HepG2 (cell line): ENCODE results near the gene RIPK1. TPM values are rescaled to one million over a fixed set of nuclear protein-coding genes. Genes with fewer than 3 reads are reported as not detected.

Source experiments
- ATAC-seq: fragments of 200-7000 bp; cut with Tn5 transposase; 3 replicates; pipeline ENCODE4 v1.9.1; 2020; ENCODE audit warnings: mild to moderate bottlenecking, moderate library complexity
- BruUV-seq: library from RNA; stranded (reverse); fragments of 400-500 nt; replicated peaks from 2 replicates; lab custom pipeline; 2021; lab: Mats Ljungman, UMichigan
- CTCF ChIA-PET: fragments of 300-600 bp; formaldehyde crosslinking; extraction: SDS; loops from one replicate; lab custom pipeline; 2021; ENCODE audit warnings: low total read pairs, inconsistent platforms, low intra/inter-chr PET ratio; lab: Yijun Ruan, JAX
- POLR2A ChIA-PET: fragments of 350-600 bp; sonication (Branson Sonifier 250); formaldehyde crosslinking; loops from one replicate; lab custom pipeline; 2020; ENCODE audit warnings: antibody characterized with exemption, inconsistent platforms; lab: Yijun Ruan, JAX
- DNase-seq: peaks from one replicate; pipeline ENCODE4 v3.0.0-alpha.2; 2015; ENCODE audit warnings: low spot score
- FAIRE-seq: peaks from 3 replicates; lab custom pipeline; 2011; peaks lifted over from hg19 to GRCh38; lab: Jason Lieb, UNC
- H2AFZ ChIP-seq: one replicate; pipeline ENCODE4 v1.6.1; 2011; ENCODE audit warnings: low read length, inconsistent platforms
- H3K27ac ChIP-seq: fragments of 300-600 bp; 3 replicates; pipeline ENCODE4 v1.8.0; 2011; ENCODE audit warnings: mixed run types, mild to moderate bottlenecking, mixed read lengths, low read length, inconsistent platforms; ENCODE audit not compliant: insufficient read depth; ENCODE audit errors: extremely low read length
- H3K27me3 ChIP-seq, 2 experiments: fragments of 200-600 bp in 1 of 2; 2 replicates in 1 of 2; 3 replicates in 1 of 2; pipeline versions ENCODE4 v1.6.0 to v1.8.0; 2011; ENCODE audit warnings: low read length in 2 of 2, mild to moderate bottlenecking in 2 of 2, moderate library complexity in 2 of 2, inconsistent platforms in 1 of 2; ENCODE audit not compliant: insufficient read depth in 2 of 2, control insufficient read depth in 1 of 2
- H3K36me3 ChIP-seq, 2 experiments: fragments of 200-600 bp in 1 of 2; replicated peaks in 1 of 2; 2 replicates in 1 of 2; 3 replicates in 1 of 2; pipeline versions ENCODE4 v1.5.1 to v1.8.0; 2011; ENCODE audit warnings: low read length in 2 of 2, inconsistent platforms in 1 of 2; ENCODE audit not compliant: insufficient read depth in 2 of 2, control insufficient read depth in 1 of 2
- H3K4me1 ChIP-seq: 2 replicates; pipeline ENCODE4 v1.5.1; 2012; ENCODE audit warnings: low read length, inconsistent platforms; ENCODE audit not compliant: insufficient read depth
- H3K4me2 ChIP-seq: 2 replicates; pipeline ENCODE4 v1.6.0; 2011; ENCODE audit warnings: low read depth, low read length, inconsistent platforms
- H3K4me3 ChIP-seq, 3 experiments: fragments of 200-600 bp in 1 of 3; sonication (generic), shearing (Covaris generic) in 1 of 3; replicated peaks in 1 of 3; 2 replicates each; pipeline ENCODE4 v1.5.1; 2011 to 2016; ENCODE audit warnings: low read length in 3 of 3, inconsistent platforms in 2 of 3, low read depth in 2 of 3, mild to moderate bottlenecking in 2 of 3, control low read depth in 1 of 3, mixed read lengths in 1 of 3; ENCODE audit not compliant: insufficient read depth in 1 of 3
- H3K79me2 ChIP-seq: one replicate; pipeline ENCODE4 v1.6.1; 2011; ENCODE audit warnings: low read length, inconsistent platforms; ENCODE audit not compliant: insufficient read depth
- H3K9ac ChIP-seq: 2 replicates; pipeline ENCODE4 v1.6.0; 2011; ENCODE audit warnings: mild to moderate bottlenecking, low read depth, low read length, inconsistent platforms; ENCODE audit not compliant: insufficient read depth
- H3K9me3 ChIP-seq: 2 replicates; pipeline ENCODE4 v1.5.1; 2012; ENCODE audit warnings: mild to moderate bottlenecking, low read length
- H4K20me1 ChIP-seq: 2 replicates; pipeline ENCODE4 v1.6.0; 2011; ENCODE audit warnings: inconsistent platforms, mild to moderate bottlenecking, low read length, moderate library complexity; ENCODE audit not compliant: insufficient read depth
- CEBPG ChIP-seq: IDR thresholded peaks from 2 replicates; pipeline ENCODE4 v1.6.1; 2016
- FOXC1 ChIP-seq: sonication (generic); formaldehyde crosslinking; IDR thresholded peaks from 2 replicates; pipeline ENCODE4 v1.8.0; 2022; ENCODE audit warnings: mild to moderate bottlenecking, missing genetic modification reagents, borderline replicate concordance
- HMGXB4 ChIP-seq, 2 experiments: sonication (generic) in 1 of 2; formaldehyde crosslinking in 1 of 2; IDR thresholded peaks; 2 replicates each; pipeline versions ENCODE4 v1.4.0 to v1.6.1; 2018 to 2020; ENCODE audit warnings: missing genetic modification reagents in 2 of 2, borderline replicate concordance in 1 of 2, low read depth in 1 of 2, mild to moderate bottlenecking in 1 of 2, missing biosample characterization in 1 of 2
- IRX3 ChIP-seq: sonication (generic); formaldehyde crosslinking; IDR thresholded peaks from 2 replicates; pipeline ENCODE4 v1.8.1; 2023; ENCODE audit warnings: mild to moderate bottlenecking, low read depth, missing genetic modification reagents, borderline replicate concordance
- KLF15 ChIP-seq: sonication (generic); formaldehyde crosslinking; IDR thresholded peaks from 2 replicates; pipeline ENCODE4 v1.8.1; 2023; ENCODE audit warnings: borderline replicate concordance, mild to moderate bottlenecking, inconsistent platforms, missing genetic modification reagents, mixed read lengths
- PRMT3 ChIP-seq: sonication (generic); formaldehyde crosslinking; IDR thresholded peaks from 2 replicates; pipeline ENCODE4 v1.8.1; 2022; ENCODE audit warnings: low read depth, mild to moderate bottlenecking, moderate library complexity, missing genetic modification reagents, borderline replicate concordance
- RFXAP ChIP-seq: sonication (generic); formaldehyde crosslinking; IDR thresholded peaks from 2 replicates; pipeline ENCODE4 v1.4.0; 2020; ENCODE audit warnings: missing genetic modification reagents, borderline replicate concordance
- SCMH1 ChIP-seq: sonication (generic); formaldehyde crosslinking; IDR thresholded peaks from 2 replicates; pipeline ENCODE4 v1.9.0; 2021; ENCODE audit warnings: missing genetic modification reagents, mild to moderate bottlenecking, borderline replicate concordance
- WIZ ChIP-seq: sonication (generic); formaldehyde crosslinking; IDR thresholded peaks from 2 replicates; pipeline ENCODE4 v1.5.1; 2020; ENCODE audit warnings: mild to moderate bottlenecking, missing genetic modification reagents
- ZBTB42 ChIP-seq: sonication (generic); formaldehyde crosslinking; IDR thresholded peaks from 2 replicates; pipeline ENCODE4 v1.5.0; 2020; ENCODE audit warnings: mild to moderate bottlenecking, missing genetic modification reagents
- ZFP62 ChIP-seq: sonication (generic); formaldehyde crosslinking; IDR thresholded peaks from 2 replicates; pipeline ENCODE4 v1.4.0; 2020; ENCODE audit warnings: missing genetic modification reagents
- ZFP82 ChIP-seq: sonication (generic); formaldehyde crosslinking; IDR thresholded peaks from 2 replicates; pipeline ENCODE4 v1.5.1; 2020; ENCODE audit warnings: mild to moderate bottlenecking, missing genetic modification reagents, borderline replicate concordance
- ZNF205 ChIP-seq: IDR thresholded peaks from 2 replicates; pipeline ENCODE4 v1.6.1; 2018; ENCODE audit warnings: missing biosample characterization, missing genetic modification reagents
- ZNF510 ChIP-seq: sonication (generic); formaldehyde crosslinking; IDR thresholded peaks from 2 replicates; pipeline ENCODE4 v1.4.0; 2020; ENCODE audit warnings: low read depth, mild to moderate bottlenecking, missing genetic modification reagents
- WGBS: methylation state at CpG from one replicate; pipeline ENCODE4 v1.1.6; 2017; ENCODE audit warnings: low lambda C conversion rate; 5-methylcytosine and 5-hydroxymethylcytosine counted together
- in situ Hi-C: cut with HindIII; loops from 2 replicates; pipeline ENCODE4 v1.10.0; 2017; ENCODE audit warnings: low pct_unique_long_range_greater_than_20kb; ENCODE audit not compliant: extremely low pct_ligation_motif_present
- intact Hi-C: fragments of 100-400 bp; cut with micrococcal nuclease; formaldehyde crosslinking; loops from one replicate; pipeline ENCODE4 v1.10.0; 2022; ENCODE audit not compliant: unreplicated experiment
- polyA plus RNA-seq, 8 experiments: library from polyadenylated mRNA; depleted of rRNA in 3 of 8; stranded (reverse) in 7 of 8; unstranded in 1 of 8; fragments of >200 nt; fragmentation: Illumina TruSeq in 4 of 8; extraction: Trizol in 4 of 8; gene quantifications; 2 replicates each; pipeline versions ENCODE4 v1.2.1 to v1.2.3, GENCODE V29; 2011 to 2016; ENCODE audit warnings: low read depth in 4 of 8, missing spikeins in 1 of 8, mixed read lengths in 1 of 8; ENCODE audit not compliant: insufficient read depth in 1 of 8
- total RNA-seq, 5 experiments: library from RNA; depleted of rRNA; stranded (reverse); fragments of >200 nt; fragmentation: Illumina TruSeq; extraction: Trizol; gene quantifications; 2 replicates each; pipeline ENCODE4 v1.2.3, GENCODE V29; 2016; ENCODE audit warnings: low read depth in 1 of 5
- TF ChIP-seq, protein P1 (sequence below): sonication (generic); formaldehyde crosslinking; IDR thresholded peaks from 2 replicates; pipeline ENCODE4 v1.4.0; 2020; ENCODE audit warnings: missing genetic modification reagents, borderline replicate concordance

The RIPK1 gene
- total and polyA plus RNA-seq, 2 of the 13 experiments (the other 11 are each of a cell fraction or from before 2014, with no cell fraction given) = 9.0 to 10.3 TPM

GRCh38 chr6:3068329-3069214 is at the start of gene RIPK1 (continued):
- TF ChIP-seq SCMH1 (no peak), KLF15 (CRISPR knock-in tag) (no peak), FOXC1 (CRISPR knock-in tag) (peak; percentile 89; the same call in 1 of the 2 replicates), ZFP62 (CRISPR knock-in tag) (no peak), RFXAP (CRISPR knock-in tag) (peak; percentile 79)
- TF ChIP-seq, protein P1, sequence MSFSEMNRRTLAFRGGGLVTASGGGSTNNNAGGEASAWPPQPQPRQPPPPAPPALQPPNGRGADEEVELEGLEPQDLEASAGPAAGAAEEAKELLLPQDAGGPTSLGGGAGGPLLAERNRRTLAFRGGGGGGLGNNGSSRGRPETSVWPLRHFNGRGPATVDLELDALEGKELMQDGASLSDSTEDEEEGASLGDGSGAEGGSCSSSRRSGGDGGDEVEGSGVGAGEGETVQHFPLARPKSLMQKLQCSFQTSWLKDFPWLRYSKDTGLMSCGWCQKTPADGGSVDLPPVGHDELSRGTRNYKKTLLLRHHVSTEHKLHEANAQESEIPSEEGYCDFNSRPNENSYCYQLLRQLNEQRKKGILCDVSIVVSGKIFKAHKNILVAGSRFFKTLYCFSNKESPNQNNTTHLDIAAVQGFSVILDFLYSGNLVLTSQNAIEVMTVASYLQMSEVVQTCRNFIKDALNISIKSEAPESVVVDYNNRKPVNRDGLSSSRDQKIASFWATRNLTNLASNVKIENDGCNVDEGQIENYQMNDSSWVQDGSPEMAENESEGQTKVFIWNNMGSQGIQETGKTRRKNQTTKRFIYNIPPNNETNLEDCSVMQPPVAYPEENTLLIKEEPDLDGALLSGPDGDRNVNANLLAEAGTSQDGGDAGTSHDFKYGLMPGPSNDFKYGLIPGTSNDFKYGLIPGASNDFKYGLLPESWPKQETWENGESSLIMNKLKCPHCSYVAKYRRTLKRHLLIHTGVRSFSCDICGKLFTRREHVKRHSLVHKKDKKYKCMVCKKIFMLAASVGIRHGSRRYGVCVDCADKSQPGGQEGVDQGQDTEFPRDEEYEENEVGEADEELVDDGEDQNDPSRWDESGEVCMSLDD (CRISPR knock-in tag) = peak; percentile 53; the same call in 1 of the 2 replicates

- H3K4me1 ChIP-seq = peaks cover 3% of the 10 kb centered on the region
- no peaks in the 10 kb centered on the region for H3K79me2 ChIP-seq
- no peak for FAIRE-seq
- no peak for ATAC-seq
- ChIA-PET CTCF (no interaction called here), POLR2A (interaction anchor here (0.8 kb wide), 1 partner anchor 34 kb away, joined by 3 read pairs; no protein-coding TSS in a partner anchor)
- WGBS = 96% methylated on average over 1 of the region's 1 CpG
- no peak overlapping the region for H2AFZ ChIP-seq
- TF ChIP-seq IRX3 (CRISPR knock-in tag) = no peak
- TF ChIP-seq ZNF510 (CRISPR knock-in tag) = no peak
- no peak for TF ChIP-seq HMGXB4 (CRISPR knock-in tag; IDR thresholded peaks at IDR 0.05; ENCODE audit: borderline replicate concordance in 1 of 2, low read depth in 1 of 2)
- no peak for TF ChIP-seq WIZ (CRISPR knock-in tag)
- TF ChIP-seq ZNF205 (CRISPR knock-in tag) = no peak
- no peak for TF ChIP-seq ZFP82 (CRISPR knock-in tag)
- TF ChIP-seq ZBTB42 = no peak
- TF ChIP-seq PRMT3 = no peak
- no peak for TF ChIP-seq CEBPG (CRISPR knock-in tag)
- no peaks in the 10 kb centered on the region for H3K9me3 ChIP-seq
- H3K27ac ChIP-seq = no peak overlapping the region
- H3K9ac ChIP-seq = no peak overlapping the region
- no peaks in the 10 kb centered on the region for H4K20me1 ChIP-seq
- no TSS peak for BruUV-seq
- no peak overlapping the region for H3K4me2 ChIP-seq
- intact Hi-C loops (no loop called here), in situ Hi-C loops (no loop called here)
- no peak for DNase-seq
- no peaks in the 10 kb centered on the region for H3K27me3 ChIP-seq
- no peak overlapping the region for H3K4me3 ChIP-seq
- peaks cover 15 to 42% of the 10 kb centered on the region in 2 experiments for H3K36me3 ChIP-seq
Measured at GRCh38 chr6:3019065-3019464, 49.2 kb upstream of the RIPK1 start.
